GM19193 (cell line): ENCODE measurements around the gene SCN7A.

Experiments used
- POLR2A ChIP-seq: IDR thresholded peaks from 4 replicates; pipeline ENCODE4 v1.6.1; 2011; ENCODE audit not compliant: insufficient read depth, insufficient read length; ENCODE audit errors: extremely low read depth

SCN7A gene

GRCh38 chr2:166472332-166472731 lies 21.7 kb downstream of the SCN7A start:
- no peak for TF ChIP-seq POLR2A

GRCh38 chr2:166468124-166469024 lies 25.7 kb downstream of the SCN7A start:
- TF ChIP-seq POLR2A = no peak

GRCh38 chr2:166464187-166464586 lies 29.9 kb downstream of the SCN7A start:
- no peak for TF ChIP-seq POLR2A

GRCh38 chr2:166463640-166464039 lies 30.4 kb downstream of the SCN7A start:
- TF ChIP-seq POLR2A = no peak

- no peak for TF ChIP-seq POLR2A
Observed at GRCh38 chr2:166458674-166459073, 35.4 kb downstream of the SCN7A start.

GRCh38 chr2:166454006-166454595 lies 39.9 kb downstream of the SCN7A start:
- no peak for TF ChIP-seq POLR2A

GRCh38 chr2:166451468-166451867 lies 42.6 kb downstream of the SCN7A start:
- no peak for TF ChIP-seq POLR2A

GRCh38 chr2:166449439-166449838 lies 44.6 kb downstream of the SCN7A start:
- TF ChIP-seq POLR2A = no peak

- no peak for TF ChIP-seq POLR2A
Observed at GRCh38 chr2:166448106-166448505, 45.9 kb downstream of the SCN7A start.

GRCh38 chr2:166444306-166444705 lies 49.7 kb downstream of the SCN7A start:
- no peak for TF ChIP-seq POLR2A

GRCh38 chr2:166440313-166440712 lies 53.7 kb downstream of the SCN7A start:
- TF ChIP-seq POLR2A = no peak

GRCh38 chr2:166439078-166439477 lies 55.0 kb downstream of the SCN7A start:
- no peak for TF ChIP-seq POLR2A

GRCh38 chr2:166436976-166437375 lies 57.1 kb downstream of the SCN7A start:
- TF ChIP-seq POLR2A = no peak

GRCh38 chr2:166436189-166436588 lies 57.9 kb downstream of the SCN7A start:
- TF ChIP-seq POLR2A = no peak

- no peak for TF ChIP-seq POLR2A
Observed at GRCh38 chr2:166434491-166434890, 59.6 kb downstream of the SCN7A start.

GRCh38 chr2:166433457-166433856 lies 60.6 kb downstream of the SCN7A start:
- TF ChIP-seq POLR2A = no peak
